Activated T-cell treated with anti-CD3 and anti-CD28 coated beads, Interleukin-2, amount 50 U/mL, for 1 hour (primary cell): ENCODE measurements around the gene JARID2.
"Not testable (repeated sequence)": the region's sequence is repeated elsewhere in the genome, so short reads cannot be mapped to it uniquely, and the experiment has no call there.

ENCODE experiments used
- DNase-seq: peaks from one replicate; pipeline ENCODE4 v3.0.0-alpha.2; 2020

JARID2 gene

DNA sequence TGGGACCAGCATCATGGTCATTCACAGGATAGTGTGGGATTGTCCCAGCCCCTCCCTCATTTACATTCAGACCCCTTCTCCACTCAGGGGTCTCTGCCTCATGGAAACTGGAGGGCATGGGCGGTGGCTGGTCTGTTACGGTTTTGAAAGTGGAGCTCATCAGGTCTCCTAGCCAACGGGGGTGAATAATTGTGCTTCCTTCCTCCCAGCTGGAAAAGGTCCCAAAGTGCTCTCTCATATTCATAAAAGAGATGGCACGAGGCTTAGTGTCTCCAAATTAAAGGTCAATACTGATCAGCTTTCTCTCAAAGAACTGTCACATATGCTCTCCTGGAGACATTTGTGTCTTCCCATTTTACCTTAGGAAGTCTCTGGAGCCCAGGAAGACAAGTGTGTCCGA, 19.9 kb downstream of the JARID2 start:
- DNase-seq = no peak

GRCh38 chr6:15266423-15266996, 20.6 kb downstream of the JARID2 start:
- no peak for DNase-seq

GRCh38 chr6:15267221-15267620, 21.4 kb downstream of the JARID2 start:
- DNase-seq = no peak

- DNase-seq = no peak
These were observed 22.5 kb downstream of the JARID2 start for GRCh38 chr6:15268137-15268908.

- no peak for DNase-seq
These were observed 23.1 kb downstream of the JARID2 start for GRCh38 chr6:15269011-15269410.

- DNase-seq = no peak
These were observed 23.8 kb downstream of the JARID2 start for GRCh38 chr6:15269619-15270018.

DNA sequence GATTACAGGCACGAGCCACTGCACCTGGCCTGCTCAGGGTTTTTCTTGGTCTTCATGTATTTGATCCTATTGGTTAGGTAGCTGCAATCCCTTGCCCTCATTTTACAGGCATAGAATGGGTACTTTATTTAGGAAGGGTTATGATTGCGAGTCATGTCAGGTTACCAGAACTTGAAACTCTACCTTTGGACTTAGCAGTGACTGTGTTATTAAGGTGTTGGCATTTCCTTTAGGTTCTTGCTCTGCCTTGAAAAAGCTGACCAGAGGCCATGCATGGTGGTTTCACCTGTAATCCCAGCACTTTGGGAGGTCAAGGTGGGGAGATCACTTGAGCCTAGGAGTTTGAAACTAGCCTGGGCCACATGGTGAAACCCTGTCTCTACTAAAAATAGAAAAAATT, 24.5 kb downstream of the JARID2 start:
- no peak for DNase-seq

DNA sequence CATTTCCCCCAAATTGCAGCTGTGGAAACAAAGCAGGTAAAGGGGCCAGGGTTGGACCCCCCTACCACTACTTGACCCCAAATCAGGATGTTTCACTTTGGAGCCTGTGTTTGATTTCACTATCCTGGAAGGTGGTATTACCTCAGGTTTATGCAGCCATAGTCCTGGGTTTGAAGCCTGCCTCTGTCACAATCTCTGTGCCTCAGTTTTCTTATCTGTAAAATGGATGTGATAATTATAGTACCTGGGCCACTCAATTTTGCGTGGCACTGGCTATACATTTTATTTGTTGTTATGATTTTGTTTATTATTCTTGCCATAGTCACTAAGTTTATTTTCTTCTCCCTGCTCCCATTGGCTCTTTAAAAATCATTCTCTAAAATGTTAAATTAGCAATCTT, 26.7 kb downstream of the JARID2 start:
- DNase-seq = no peak

GRCh38 chr6:15274692-15275387, 29.0 kb downstream of the JARID2 start:
- DNase-seq = no peak

- no peak for DNase-seq
These were observed 30.4 kb downstream of the JARID2 start for GRCh38 chr6:15276036-15276985.

GRCh38 chr6:15279047-15279661, 33.3 kb downstream of the JARID2 start:
- no peak for DNase-seq

- no peak for DNase-seq
These were observed 34.2 kb downstream of the JARID2 start for GRCh38 chr6:15280028-15280427.

GRCh38 chr6:15280961-15281360, 35.1 kb downstream of the JARID2 start:
- no peak for DNase-seq

GRCh38 chr6:15282334-15282733, 36.5 kb downstream of the JARID2 start:
- DNase-seq = no peak

GRCh38 chr6:15283986-15284361, 38.1 kb downstream of the JARID2 start:
- no peak for DNase-seq

DNA sequence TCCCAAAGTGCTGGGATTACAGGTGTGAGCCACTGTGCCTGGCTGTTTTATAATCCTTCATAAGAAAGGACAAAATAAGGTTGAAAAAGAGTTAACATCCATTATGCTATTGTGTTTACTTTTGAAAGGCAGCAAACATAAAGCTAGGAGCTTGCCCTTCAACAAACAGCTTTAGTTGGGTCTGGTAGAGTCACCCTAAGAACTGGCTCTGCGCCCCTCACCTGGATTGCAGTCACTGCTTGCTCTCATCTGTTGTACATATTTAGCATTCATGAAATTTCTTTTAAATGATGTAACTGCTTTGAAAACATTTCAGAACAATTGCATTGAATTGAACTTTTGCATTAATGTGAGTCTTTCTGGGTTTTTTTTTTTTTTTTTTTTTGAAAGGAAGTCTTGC, 38.9 kb downstream of the JARID2 start:
- DNase-seq = no peak

DNA sequence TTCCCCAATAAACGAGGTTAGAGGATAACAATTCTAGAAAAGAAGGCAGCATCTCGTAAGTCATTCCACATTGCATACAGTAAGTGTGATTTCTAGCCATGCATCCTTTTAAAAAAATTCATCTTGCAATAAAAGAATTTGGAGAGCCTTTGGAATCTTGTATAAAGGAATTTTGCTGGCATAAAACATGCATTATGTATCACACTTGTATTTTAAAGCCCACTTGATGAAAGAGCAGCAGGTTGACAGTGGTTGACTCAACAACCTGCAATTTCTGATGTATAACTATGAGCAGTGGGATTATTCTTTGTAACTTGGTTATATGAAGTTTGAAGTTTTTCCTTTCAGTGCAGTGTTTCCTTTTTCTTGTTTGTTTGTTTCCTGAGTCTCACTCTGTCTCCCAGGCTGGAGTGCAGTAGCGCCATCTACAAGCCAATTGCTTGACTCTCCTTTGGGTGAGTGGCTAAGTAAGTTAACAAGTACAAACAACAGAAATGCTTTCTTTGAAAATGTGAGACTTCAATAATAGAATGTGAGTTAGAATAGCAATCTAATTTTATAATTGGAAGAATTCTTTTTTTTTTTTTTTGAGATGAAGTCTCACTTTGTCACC, 39.9 kb downstream of the JARID2 start:
- no peak for DNase-seq

GRCh38 chr6:15287670-15288375, 42.0 kb downstream of the JARID2 start:
- no peak for DNase-seq

DNA sequence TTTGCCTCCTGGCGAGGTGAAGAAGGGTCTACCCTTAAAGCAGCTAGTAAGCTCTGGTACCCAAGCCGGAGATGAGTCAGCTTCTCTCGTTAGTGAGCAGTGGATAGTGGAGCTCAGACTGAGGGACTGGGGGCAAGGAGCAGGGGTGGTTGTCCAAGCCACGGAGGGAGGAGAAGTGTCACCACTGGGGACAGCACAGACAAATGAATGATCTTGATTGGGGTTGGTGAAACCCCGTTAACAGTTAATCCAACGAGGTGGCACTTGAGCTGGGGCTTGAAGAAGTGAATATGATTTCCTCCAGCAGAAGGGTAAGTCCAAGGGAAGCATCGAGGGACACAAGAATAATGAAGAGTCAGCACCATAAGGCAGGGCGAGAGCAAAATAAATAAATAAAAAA, 43.0 kb downstream of the JARID2 start:
- no peak for DNase-seq

DNA sequence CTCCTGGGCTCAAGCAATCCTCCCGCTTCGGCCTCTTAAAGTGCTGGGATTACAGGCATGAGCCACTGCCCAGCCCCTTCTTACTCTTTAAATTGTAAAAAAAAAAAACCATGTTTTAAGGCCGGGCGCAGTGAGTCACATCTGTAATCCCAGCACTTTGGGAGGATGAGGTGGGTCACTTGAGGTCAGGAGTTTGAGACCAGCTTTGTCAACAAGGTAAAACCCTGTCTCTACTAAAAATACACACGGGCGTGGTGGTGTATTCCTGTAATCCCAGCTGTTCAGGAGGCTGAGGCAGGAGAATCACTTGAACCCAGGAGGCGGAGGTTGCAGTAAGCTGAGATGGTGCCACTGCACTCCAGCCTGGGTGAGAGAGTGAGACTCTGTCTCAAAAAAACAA, 43.6 kb downstream of the JARID2 start:
- not testable (repeated sequence) for DNase-seq

- no peak for DNase-seq
These were observed 44.3 kb downstream of the JARID2 start for GRCh38 chr6:15290067-15290680.
